B cell (primary cell): ENCODE measurements around the gene PTPN14. TPM values are rescaled to one million over a fixed set of nuclear protein-coding genes. Genes with fewer than 3 reads are reported as not detected.

Source experiments
- ATAC-seq: fragments of 200-7000 bp; cut with Tn5 transposase; one replicate; pipeline ENCODE4 v1.10.0; 2021; ENCODE audit warnings: low read depth, mild to moderate bottlenecking, moderate number of reproducible peaks, moderate library complexity
- CTCF ChIA-PET: fragments of 350-600 bp; sonication (Branson Sonifier 250); formaldehyde crosslinking; loops from one replicate; lab custom pipeline; 2021; ENCODE audit warnings: antibody characterized with exemption, inconsistent platforms; lab: Charles Lee
- POLR2A ChIA-PET: fragments of 350-600 bp; sonication (Branson Sonifier 250); formaldehyde crosslinking; loops from one replicate; lab custom pipeline; 2021; ENCODE audit warnings: antibody characterized with exemption; lab: Charles Lee
- DNase-seq: peaks from one replicate; pipeline ENCODE4 v3.0.0; 2013
- H2AFZ ChIP-seq: 2 replicates; pipeline ENCODE4 v1.6.1; 2012; ENCODE audit warnings: mild to moderate bottlenecking, low read depth, low read length; ENCODE audit not compliant: insufficient read depth, poor library complexity, severe bottlenecking
- H3K27ac ChIP-seq, 2 donors: 1 replicate in 1 of 2; 2 replicates in 1 of 2; pipeline ENCODE4 v1.5.1; 2012 to 2013; ENCODE audit warnings: low read length in 2 of 2, mild to moderate bottlenecking in 2 of 2, moderate library complexity in 1 of 2
- H3K27me3 ChIP-seq, 4 experiments: fragments of 200-600 bp in 1 of 4; sonication (generic) in 1 of 4; replicated peaks in 1 of 4; 1 replicate in 2 of 4; 2 replicates in 2 of 4; pipeline versions ENCODE4 v1.6.1 to v1.7.0; 2013 to 2016; ENCODE audit warnings: low read length in 3 of 4, mild to moderate bottlenecking in 2 of 4, mixed read lengths in 1 of 4, moderate library complexity in 1 of 4; ENCODE audit not compliant: insufficient read depth in 4 of 4, control insufficient read depth in 3 of 4; ENCODE audit errors: control extremely low read depth in 1 of 4
- H3K36me3 ChIP-seq, 2 experiments: replicated peaks in 1 of 2; 1 replicate in 1 of 2; 2 replicates in 1 of 2; pipeline versions ENCODE4 v1.6.1 to v1.7.1; 2013; ENCODE audit warnings: low read length in 1 of 2; ENCODE audit not compliant: insufficient read depth in 2 of 2, control insufficient read depth in 1 of 2; ENCODE audit errors: control extremely low read depth in 1 of 2, extremely low read depth in 1 of 2
- H3K4me1 ChIP-seq, 2 donors: fragments of 200-600 bp in 1 of 2; sonication (generic) in 1 of 2; 1 replicate in 1 of 2; 2 replicates in 1 of 2; pipeline versions ENCODE4 v1.5.1 to v1.6.1; 2013 to 2017; ENCODE audit warnings: low read length in 2 of 2; ENCODE audit not compliant: control insufficient read depth in 2 of 2, insufficient read depth in 2 of 2
- H3K4me2 ChIP-seq: replicated peaks from 2 replicates; pipeline ENCODE3; 2012; ENCODE audit warnings: mild to moderate bottlenecking, low read depth, low read length; ENCODE audit not compliant: poor library complexity, severe bottlenecking
- H3K4me3 ChIP-seq, 5 experiments: fragments of 200-600 bp in 1 of 5; sonication (generic) in 1 of 5; 1 replicate in 3 of 5; 2 replicates in 2 of 5; pipeline versions ENCODE4 v1.5.1 to v1.7.0; 2011 to 2016; ENCODE audit warnings: low read length in 4 of 5, mild to moderate bottlenecking in 4 of 5, low read depth in 2 of 5, control low read depth in 1 of 5, moderate library complexity in 1 of 5; ENCODE audit not compliant: insufficient read depth in 1 of 5; ENCODE audit errors: control extremely low read depth in 1 of 5, extremely low read depth in 1 of 5
- H3K79me2 ChIP-seq: fragments of 200-600 bp; sonication (generic); one replicate; pipeline ENCODE4 v1.6.0; 2016; ENCODE audit warnings: low read length; ENCODE audit not compliant: control insufficient read depth, insufficient read depth
- H3K9ac ChIP-seq: fragments of 200-600 bp; sonication (generic); 2 replicates; pipeline ENCODE4 v1.6.1; 2017; ENCODE audit warnings: mild to moderate bottlenecking, low read length, moderate library complexity
- H3K9me3 ChIP-seq, 3 donors: one replicate each; pipeline versions ENCODE4 v1.6.1 to v1.7.1; 2013; ENCODE audit warnings: low read length in 2 of 3; ENCODE audit not compliant: control insufficient read depth in 2 of 3, insufficient read depth in 1 of 3; ENCODE audit errors: control extremely low read depth in 1 of 3
- H4K20me1 ChIP-seq: 2 replicates; pipeline ENCODE4 v1.6.0; 2012; ENCODE audit warnings: mild to moderate bottlenecking, low read length; ENCODE audit not compliant: insufficient read depth, control insufficient read depth, poor library complexity, severe bottlenecking
- H3K27ac Mint-ChIP-seq: one replicate; pipeline ENCODE4 v1.8.0; 2021; ENCODE audit warnings: mixed read lengths
- H3K27me3 Mint-ChIP-seq: one replicate; pipeline ENCODE4 v1.8.0; 2021; ENCODE audit warnings: mixed read lengths
- H3K4me1 Mint-ChIP-seq: one replicate; pipeline ENCODE4 v1.8.0; 2021; ENCODE audit warnings: mixed read lengths
- H3K4me3 Mint-ChIP-seq: one replicate; pipeline ENCODE4 v1.8.0; 2021; ENCODE audit warnings: mixed read lengths
- H3K9me3 Mint-ChIP-seq: one replicate; pipeline ENCODE4 v1.8.0; 2022; ENCODE audit warnings: mixed read lengths; ENCODE audit not compliant: insufficient read depth
- CTCF ChIP-seq: fragments of 200-600 bp; IDR thresholded peaks from one replicate; pipeline ENCODE4 v1.8.0; 2022; ENCODE audit warnings: antibody characterized with exemption, mild to moderate bottlenecking
- EZH2 ChIP-seq: IDR thresholded peaks from 2 replicates; pipeline ENCODE4 v1.6.1; 2012; ENCODE audit warnings: borderline replicate concordance, low read depth, mild to moderate bottlenecking, moderate library complexity, low read length; ENCODE audit not compliant: insufficient read depth, poor library complexity, severe bottlenecking
- WGBS: methylation state at CpG from one replicate; pipeline ENCODE4 v1.1.5; 2013; ENCODE audit warnings: missing lambda C conversion rate; ENCODE audit not compliant: insufficient coverage; 5-methylcytosine and 5-hydroxymethylcytosine counted together
- intact Hi-C: fragments of 100-400 bp; cut with micrococcal nuclease; formaldehyde crosslinking; loops from one replicate; pipeline ENCODE4 v1.10.0; 2022
- polyA plus RNA-seq: library from polyadenylated mRNA; depleted of rRNA; stranded (reverse); fragments of >200 nt; gene quantifications from 2 replicates; pipeline ENCODE4 v1.2.3, GENCODE V29; 2012
- total RNA-seq, 2 donors: library from RNA; stranded (reverse); fragments of 120-200 nt in 1 of 2; gene quantifications; 1 replicate in 1 of 2; 2 replicates in 1 of 2; pipeline versions ENCODE4 v1.2.3 to v1.2.4, GENCODE V29; 2013 to 2022

Gene PTPN14
- total and polyA plus RNA-seq, 2 donors (not counting 1 experiment from before 2014, with no cell fraction given): under 0.01 TPM; not detected in 1

GRCh38 chr1:214498021-214498420 is 53.4 kb downstream of the PTPN14 start:
- H3K9ac ChIP-seq: no peak overlapping the region
- H3K36me3 ChIP-seq: no peaks in the 10 kb centered on the region
- no peaks in the 10 kb centered on the region for H3K9me3 ChIP-seq
- no peaks in the 10 kb centered on the region for H3K9me3 Mint-ChIP-seq
- no peak overlapping the region for H2AFZ ChIP-seq
- H3K27ac ChIP-seq: no peak overlapping the region
- no peak overlapping the region for H3K4me2 ChIP-seq
- H3K27me3 Mint-ChIP-seq: peaks cover 8% of the 10 kb centered on the region
- no CpG with 5 or more reads among the region's 1 CpG for WGBS
- TF ChIP-seq EZH2 (no peak), CTCF (no peak)
- no peak for DNase-seq
- no peaks in the 10 kb centered on the region for H3K79me2 ChIP-seq
- H3K27me3 ChIP-seq: peaks cover 0 to 4% (median 0%) of the 10 kb centered on the region in 4 experiments
- H4K20me1 ChIP-seq: no peaks in the 10 kb centered on the region
- ChIA-PET POLR2A (no interaction called here), CTCF (no interaction called here)
- H3K4me1 ChIP-seq: no peaks in the 10 kb centered on the region
- intact Hi-C loops: no loop called here
- no peak overlapping the region for H3K4me3 ChIP-seq
- no peak for ATAC-seq
- H3K27ac Mint-ChIP-seq: no peak overlapping the region
- H3K4me3 Mint-ChIP-seq: no peak overlapping the region
- no peaks in the 10 kb centered on the region for H3K4me1 Mint-ChIP-seq

GRCh38 chr1:214496126-214496525 is 55.3 kb downstream of the PTPN14 start:
- no peak overlapping the region for H3K27ac ChIP-seq
- intact Hi-C loops: no loop called here
- no peaks in the 10 kb centered on the region for H3K79me2 ChIP-seq
- DNase-seq: no peak
- H3K4me2 ChIP-seq: no peak overlapping the region
- H3K4me3 Mint-ChIP-seq: no peak overlapping the region
- no peaks in the 10 kb centered on the region for H3K4me1 ChIP-seq
- no peaks in the 10 kb centered on the region for H4K20me1 ChIP-seq
- CTCF ChIA-PET: no interaction called here
- H3K9me3 Mint-ChIP-seq: no peaks in the 10 kb centered on the region
- H3K4me3 ChIP-seq: no peak overlapping the region
- TF ChIP-seq EZH2: no peak
- TF ChIP-seq CTCF: no peak
- POLR2A ChIA-PET: no interaction called here
- no peak overlapping the region for H2AFZ ChIP-seq
- peaks cover 0 to 4% (median 0%) of the 10 kb centered on the region in 4 experiments for H3K27me3 ChIP-seq
- no peaks in the 10 kb centered on the region for H3K36me3 ChIP-seq
- no peak overlapping the region for H3K27ac Mint-ChIP-seq
- peaks cover 8% of the 10 kb centered on the region for H3K27me3 Mint-ChIP-seq
- WGBS: 100% methylated on average over 1 of the region's 4 CpGs
- H3K4me1 Mint-ChIP-seq: no peaks in the 10 kb centered on the region
- H3K9ac ChIP-seq: no peak overlapping the region
- no peaks in the 10 kb centered on the region for H3K9me3 ChIP-seq
- ATAC-seq: no peak
